Measurements from ENCODE around the gene ARHGEF26. TPM values are rescaled to one million over a fixed set of nuclear protein-coding genes. Genes with fewer than 3 reads are reported as not detected.

ARHGEF26 gene
- total RNA-seq, 1 experiment from 2014 or later: 7.2 TPM

GRCh38 chr3:154182975-154183374 is 61.8 kb downstream of the ARHGEF26 start:
- Histone ChIP-seq H3K4me1 (ENCODE audit: control insufficient read depth in 1 of 2, insufficient read depth in 2 of 2, low read length in 2 of 2) (no peaks in the 10 kb centered on the region), H3K9me3 (ENCODE audit: control insufficient read depth in 1 of 2, insufficient read depth in 1 of 2, low read depth in 1 of 2, low read length in 2 of 2) (no peaks in the 10 kb centered on the region), H3K9me2 (ENCODE audit: insufficient read depth) (no peaks in the 10 kb centered on the region), H3K9ac (ENCODE audit: low read length) (no peak overlapping the region), H3K27me3 (ENCODE audit: insufficient read depth, low read length) (no peaks in the 10 kb centered on the region), H3K4me2 (ENCODE audit: low read length) (no peak overlapping the region), H3K27ac (ENCODE audit: low read depth, low read length) (no peak overlapping the region), H4K20me1 (ENCODE audit: insufficient read depth) (no peaks in the 10 kb centered on the region; the same call in 1 of the 2 replicates), H3K4me3 (replicated peaks in 1 of 2; ENCODE audit: low read depth in 1 of 2, low read length in 2 of 2) (no peak overlapping the region), H2AFZ (ENCODE audit: low read depth, low read length, poor library complexity, severe bottlenecking) (no peak overlapping the region), H3K79me2 (ENCODE audit: insufficient read depth, low read length) (no peaks in the 10 kb centered on the region), H3K36me3 (ENCODE audit: control insufficient read depth in 1 of 2, insufficient read depth in 2 of 2, low read length in 2 of 2) (no peaks in the 10 kb centered on the region)
- TF ChIP-seq CEBPB (IDR thresholded peaks at IDR 0.05; ENCODE audit: low read depth) (no peak), JUND (IDR thresholded peaks at IDR 0.05) (no peak), ZNF274 (IDR thresholded peaks at IDR 0.05; ENCODE audit: low read depth, low read length) (no peak), EZH2 (IDR thresholded peaks at IDR 0.05) (no peak), ATF3 (IDR thresholded peaks at IDR 0.05) (no peak), FOSL1 (IDR thresholded peaks at IDR 0.05; ENCODE audit: low read depth) (no peak), ZFX (IDR thresholded peaks at IDR 0.05) (no peak), ELF1 (IDR thresholded peaks at IDR 0.05; ENCODE audit: borderline replicate concordance, low read depth) (no peak), SP1 (IDR thresholded peaks at IDR 0.05; ENCODE audit: low read depth) (no peak), SRF (IDR thresholded peaks at IDR 0.05; ENCODE audit: low read depth) (no peak)
- TF ChIP-seq, protein P1, sequence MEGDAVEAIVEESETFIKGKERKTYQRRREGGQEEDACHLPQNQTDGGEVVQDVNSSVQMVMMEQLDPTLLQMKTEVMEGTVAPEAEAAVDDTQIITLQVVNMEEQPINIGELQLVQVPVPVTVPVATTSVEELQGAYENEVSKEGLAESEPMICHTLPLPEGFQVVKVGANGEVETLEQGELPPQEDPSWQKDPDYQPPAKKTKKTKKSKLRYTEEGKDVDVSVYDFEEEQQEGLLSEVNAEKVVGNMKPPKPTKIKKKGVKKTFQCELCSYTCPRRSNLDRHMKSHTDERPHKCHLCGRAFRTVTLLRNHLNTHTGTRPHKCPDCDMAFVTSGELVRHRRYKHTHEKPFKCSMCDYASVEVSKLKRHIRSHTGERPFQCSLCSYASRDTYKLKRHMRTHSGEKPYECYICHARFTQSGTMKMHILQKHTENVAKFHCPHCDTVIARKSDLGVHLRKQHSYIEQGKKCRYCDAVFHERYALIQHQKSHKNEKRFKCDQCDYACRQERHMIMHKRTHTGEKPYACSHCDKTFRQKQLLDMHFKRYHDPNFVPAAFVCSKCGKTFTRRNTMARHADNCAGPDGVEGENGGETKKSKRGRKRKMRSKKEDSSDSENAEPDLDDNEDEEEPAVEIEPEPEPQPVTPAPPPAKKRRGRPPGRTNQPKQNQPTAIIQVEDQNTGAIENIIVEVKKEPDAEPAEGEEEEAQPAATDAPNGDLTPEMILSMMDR (IDR thresholded peaks at IDR 0.05 in 2 of 3, conservative IDR thresholded peaks at IDR 0.05 in 1 of 3; ENCODE audit: borderline replicate concordance in 1 of 3, insufficient read depth in 1 of 3, low read depth in 2 of 3, low read length in 2 of 3): no peak
- ChIA-PET CTCF (no interaction called here), RAD21 (ENCODE audit: low non-redundant PET in 1 of 2, low total read pairs in 2 of 2, uncharacterized antibody in 2 of 2, unreplicated experiment in 2 of 2) (no interaction called here), POLR2A (no interaction called here)
- intact Hi-C loops (cut with micrococcal nuclease): no loop called here
- no TSS peak for BruUV-seq (replicated peaks)
- DNase-seq (ENCODE audit: low read depth, low spot score) (no peak), ATAC-seq (no peak)

All from HCT116 (cell line).